Measurements from ENCODE around the gene USP22. TPM values are rescaled to one million over a fixed set of nuclear protein-coding genes. Genes with fewer than 3 reads are reported as not detected.

Gene USP22
- total RNA-seq, 1 donor from 2014 or later: 279 TPM

DNA sequence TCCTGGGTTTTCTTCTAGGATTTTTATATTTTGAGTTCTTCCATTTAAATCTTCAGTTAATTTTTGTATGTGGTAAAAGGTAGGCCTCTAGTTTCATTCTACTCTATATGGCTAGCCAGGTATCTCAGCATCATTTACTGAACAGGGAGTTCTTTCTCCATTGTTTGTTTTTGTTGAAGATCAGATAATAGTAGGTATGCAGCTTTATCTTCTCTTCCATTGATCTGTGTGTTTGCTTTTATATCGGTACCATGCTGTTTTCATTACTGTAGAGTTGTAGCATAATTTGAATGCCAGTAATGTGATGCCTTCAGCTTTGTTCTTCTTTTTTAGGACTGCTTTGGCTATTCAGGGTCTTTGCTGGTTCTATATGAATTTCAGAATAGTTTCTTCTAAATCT lies 77.3 kb downstream of the USP22 start:
- Mint-ChIP-seq H3K27ac (no peak overlapping the region), H3K9me3 (no peaks in the 10 kb centered on the region), H3K4me1 (ENCODE audit: unreplicated experiment) (peaks cover 10% of the 10 kb centered on the region), H3K27me3 (no peaks in the 10 kb centered on the region), H3K36me3 (peaks cover 26% of the 10 kb centered on the region), H3K4me3 (no peak overlapping the region)
- TF ChIP-seq, protein P1, sequence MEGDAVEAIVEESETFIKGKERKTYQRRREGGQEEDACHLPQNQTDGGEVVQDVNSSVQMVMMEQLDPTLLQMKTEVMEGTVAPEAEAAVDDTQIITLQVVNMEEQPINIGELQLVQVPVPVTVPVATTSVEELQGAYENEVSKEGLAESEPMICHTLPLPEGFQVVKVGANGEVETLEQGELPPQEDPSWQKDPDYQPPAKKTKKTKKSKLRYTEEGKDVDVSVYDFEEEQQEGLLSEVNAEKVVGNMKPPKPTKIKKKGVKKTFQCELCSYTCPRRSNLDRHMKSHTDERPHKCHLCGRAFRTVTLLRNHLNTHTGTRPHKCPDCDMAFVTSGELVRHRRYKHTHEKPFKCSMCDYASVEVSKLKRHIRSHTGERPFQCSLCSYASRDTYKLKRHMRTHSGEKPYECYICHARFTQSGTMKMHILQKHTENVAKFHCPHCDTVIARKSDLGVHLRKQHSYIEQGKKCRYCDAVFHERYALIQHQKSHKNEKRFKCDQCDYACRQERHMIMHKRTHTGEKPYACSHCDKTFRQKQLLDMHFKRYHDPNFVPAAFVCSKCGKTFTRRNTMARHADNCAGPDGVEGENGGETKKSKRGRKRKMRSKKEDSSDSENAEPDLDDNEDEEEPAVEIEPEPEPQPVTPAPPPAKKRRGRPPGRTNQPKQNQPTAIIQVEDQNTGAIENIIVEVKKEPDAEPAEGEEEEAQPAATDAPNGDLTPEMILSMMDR (conservative IDR thresholded peaks at IDR 0.05): no peak
- DNase-seq (ENCODE audit: extremely low spot score, unreplicated experiment): no peak

DNA sequence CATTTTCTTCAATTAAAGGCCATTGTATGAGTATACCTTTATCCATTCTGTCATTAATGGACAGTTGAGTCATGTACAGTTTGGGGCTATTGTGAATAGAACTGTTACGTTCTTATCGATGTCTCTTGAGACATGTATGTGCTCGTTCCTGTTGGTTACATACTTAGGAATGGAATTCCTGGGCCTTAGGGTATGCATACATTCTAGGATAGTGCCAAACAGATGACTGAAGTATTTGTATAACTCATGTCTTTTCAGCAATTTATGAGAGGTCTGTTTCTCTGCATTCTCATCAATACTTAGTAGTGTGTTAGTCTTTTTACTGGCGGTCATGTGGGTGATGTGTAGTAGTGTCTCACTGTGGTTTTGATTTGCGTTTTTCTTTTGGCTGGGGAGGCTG lies 81.2 kb downstream of the USP22 start:
- Mint-ChIP-seq H3K4me1 (ENCODE audit: unreplicated experiment) (peaks cover 5% of the 10 kb centered on the region), H3K4me3 (no peak overlapping the region), H3K9me3 (no peaks in the 10 kb centered on the region), H3K27ac (no peak overlapping the region), H3K36me3 (peaks cover 40% of the 10 kb centered on the region), H3K27me3 (no peaks in the 10 kb centered on the region)
- DNase-seq (ENCODE audit: extremely low spot score, unreplicated experiment): no peak
- TF ChIP-seq, protein P1 (conservative IDR thresholded peaks at IDR 0.05): no peak

DNA sequence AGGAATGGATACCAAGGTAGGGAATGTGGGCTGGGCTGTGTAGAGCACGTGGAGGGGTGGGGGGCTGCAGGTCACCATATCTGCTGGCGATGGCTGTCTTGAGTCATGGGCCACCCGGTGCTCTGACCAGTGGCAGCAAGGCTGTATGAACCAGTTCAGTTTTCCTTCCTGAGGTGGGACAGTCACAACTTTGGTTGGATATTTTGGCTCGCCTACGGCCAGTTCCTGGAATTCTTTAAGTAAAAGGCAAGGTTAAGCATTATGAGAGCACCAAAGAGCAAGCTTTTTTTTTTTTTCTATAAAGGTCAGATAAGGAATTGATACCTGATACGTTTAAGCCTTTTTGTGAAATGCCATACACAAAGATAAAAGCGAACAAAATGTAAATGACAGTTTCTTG lies 81.9 kb downstream of the USP22 start:
- Mint-ChIP-seq H3K36me3 (peaks cover 43% of the 10 kb centered on the region), H3K4me1 (ENCODE audit: unreplicated experiment) (peaks cover 5% of the 10 kb centered on the region), H3K27ac (no peak overlapping the region)

DNA sequence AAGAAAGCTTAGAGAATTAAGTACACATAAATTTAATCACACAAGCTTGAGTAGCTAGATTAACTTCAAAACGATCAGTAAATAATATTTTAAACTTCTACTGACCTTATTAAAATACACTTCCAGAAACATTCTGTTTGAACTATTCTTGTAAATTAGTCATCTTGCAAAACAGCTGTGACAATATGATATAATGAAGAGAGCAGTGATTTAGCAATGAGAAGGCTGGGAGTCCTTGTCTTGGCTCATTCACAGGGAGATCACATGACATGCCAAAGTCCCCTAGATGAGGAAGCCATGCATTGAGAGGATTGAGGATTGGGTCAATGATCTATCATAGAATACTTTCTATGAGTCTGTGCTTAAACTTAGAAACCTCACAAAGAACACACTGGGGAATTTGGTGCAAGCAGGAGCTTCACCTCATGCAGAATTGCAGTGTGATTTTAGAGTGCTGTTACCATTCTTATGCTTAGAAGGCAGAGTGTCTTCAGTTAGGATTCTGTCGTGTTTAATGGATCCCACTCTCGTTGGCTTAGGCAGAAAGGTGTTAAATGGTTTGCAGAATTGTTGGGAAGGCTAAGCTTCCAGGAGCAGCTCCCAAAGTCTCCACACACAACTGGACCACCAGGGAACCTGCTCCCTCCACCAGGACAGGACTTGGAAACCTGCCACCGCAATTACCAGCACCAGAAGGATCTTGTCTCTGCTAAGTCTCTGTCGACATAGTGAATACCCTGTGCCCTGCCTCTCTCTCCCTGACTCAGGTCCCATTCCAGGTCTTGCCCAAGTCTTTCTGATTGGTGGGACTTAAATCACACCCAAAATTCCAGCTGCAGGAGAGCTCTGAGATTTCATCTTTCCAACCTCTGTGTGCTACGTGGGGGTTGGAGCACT lies 87.1 kb downstream of the USP22 start:
- Mint-ChIP-seq H3K27ac (no peak overlapping the region), H3K9me3 (no peaks in the 10 kb centered on the region), H3K27me3 (no peaks in the 10 kb centered on the region), H3K36me3 (peaks cover 21% of the 10 kb centered on the region), H3K4me3 (no peak overlapping the region), H3K4me1 (ENCODE audit: unreplicated experiment) (peaks cover 5% of the 10 kb centered on the region)
- DNase-seq (ENCODE audit: extremely low spot score, unreplicated experiment): no peak
- TF ChIP-seq, protein P1 (conservative IDR thresholded peaks at IDR 0.05): no peak

More for the DNA sequence above, 81.9 kb downstream of the USP22 start:
- TF ChIP-seq, protein P1 (conservative IDR thresholded peaks at IDR 0.05): no peak
- no peak for DNase-seq (ENCODE audit: extremely low spot score, unreplicated experiment)
- Mint-ChIP-seq H3K9me3 (no peaks in the 10 kb centered on the region), H3K4me3 (no peak overlapping the region), H3K27me3 (no peaks in the 10 kb centered on the region)

DNA sequence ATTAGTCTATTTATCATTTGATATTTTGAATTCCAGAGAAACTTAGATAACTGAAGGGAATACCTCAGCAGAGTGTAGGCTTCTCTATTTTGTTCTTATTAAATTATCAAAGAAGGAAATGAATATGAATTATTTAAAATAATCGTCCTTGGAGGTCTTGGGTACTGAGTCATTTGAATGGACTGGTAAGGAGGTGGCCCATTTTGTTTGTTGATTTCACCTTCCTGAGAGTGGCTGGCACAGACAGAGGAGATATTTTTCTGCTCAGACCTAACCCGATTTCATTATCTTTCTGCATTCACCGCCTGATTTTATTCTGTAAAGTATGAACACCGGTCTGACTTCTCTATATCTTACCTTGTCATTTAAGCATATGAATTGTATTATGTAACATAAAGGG lies 88.0 kb downstream of the USP22 start:
- peaks cover 5% of the 10 kb centered on the region for H3K4me1 Mint-ChIP-seq (ENCODE audit: unreplicated experiment)
- no peak overlapping the region for H3K27ac Mint-ChIP-seq
- H3K4me3 Mint-ChIP-seq: no peak overlapping the region
- H3K36me3 Mint-ChIP-seq: peaks cover 21% of the 10 kb centered on the region
- TF ChIP-seq, protein P1 (conservative IDR thresholded peaks at IDR 0.05): no peak
- no peaks in the 10 kb centered on the region for H3K9me3 Mint-ChIP-seq
- no peak for DNase-seq (ENCODE audit: extremely low spot score, unreplicated experiment)
- H3K27me3 Mint-ChIP-seq: no peaks in the 10 kb centered on the region

All from type B pancreatic cell (in vitro differentiated cells).